Sigmoid colon (tissue), 7 donors: Measurements from ENCODE around the gene CYP39A1. TPM values are rescaled to one million over a fixed set of nuclear protein-coding genes. Genes with fewer than 3 reads are reported as not detected.

Experiments
- DNase-seq: peaks from one replicate; pipeline ENCODE4 v3.0.0-alpha.2; 2019
- H3K27ac ChIP-seq, 4 donors: fragments of 200-600 bp; sonication (generic); one replicate each; pipeline ENCODE4 v1.5.1; 2016 to 2019; ENCODE audit warnings: mild to moderate bottlenecking in 1 of 4
- H3K27me3 ChIP-seq, 3 donors: fragments of 200-600 bp; sonication (generic); one replicate each; pipeline ENCODE4 v1.5.1; 2019; ENCODE audit warnings: mild to moderate bottlenecking in 1 of 3
- H3K36me3 ChIP-seq, 4 donors: fragments of 200-600 bp; sonication (generic); one replicate each; pipeline ENCODE4 v1.5.1; 2016 to 2019
- H3K4me1 ChIP-seq, 4 donors: fragments of 200-600 bp; sonication (generic); one replicate each; pipeline ENCODE4 v1.5.1; 2017 to 2019
- H3K4me3 ChIP-seq, 4 donors: fragments of 200-600 bp; sonication (generic); one replicate each; pipeline ENCODE4 v1.5.1; 2017 to 2019; ENCODE audit warnings: mild to moderate bottlenecking in 2 of 4, moderate library complexity in 1 of 4
- H3K9me3 ChIP-seq, 4 donors: fragments of 200-600 bp in 3 of 4; sonication (generic) in 3 of 4; one replicate each; pipeline versions ENCODE4 v1.5.1 to v1.6.1; 2013 to 2019
- CTCF ChIP-seq, 4 experiments: fragments of 450-650 bp in 3 of 4; fragments of 200-600 bp in 1 of 4; IDR thresholded peaks; one replicate each; pipeline ENCODE4 v1.5.1; 2016 to 2019; ENCODE audit warnings: antibody characterized with exemption in 4 of 4, mild to moderate bottlenecking in 3 of 4, moderate library complexity in 2 of 4
- EP300 ChIP-seq, 4 donors: sonication (generic); formaldehyde crosslinking; IDR thresholded peaks; one replicate each; pipeline ENCODE4 v1.6.1; 2017; ENCODE audit warnings: antibody characterized with exemption in 4 of 4
- POLR2A ChIP-seq, 2 donors: fragments of 450-650 bp; IDR thresholded peaks; one replicate each; pipeline ENCODE4 v1.6.1; 2016; ENCODE audit warnings: antibody characterized with exemption in 2 of 2, mild to moderate bottlenecking in 2 of 2, moderate library complexity in 2 of 2
- POLR2AphosphoS5 ChIP-seq, 4 donors: sonication (generic); formaldehyde crosslinking; IDR thresholded peaks; one replicate each; pipeline ENCODE4 v1.6.1; 2017; ENCODE audit warnings: antibody characterized with exemption in 4 of 4
- WGBS, 2 donors: extraction: QIAGEN DNeasy Blood & Tissue Kit; methylation state at CpG; one replicate each; pipeline ENCODE4 v1.1.7; 2013; 5-methylcytosine and 5-hydroxymethylcytosine counted together
- intact Hi-C: fragments of 100-400 bp; cut with DNase I; formaldehyde crosslinking; loops from one replicate; pipeline ENCODE4 v1.15.1; 2023
- polyA plus RNA-seq, 3 donors: library from polyadenylated mRNA; stranded (reverse); fragments of 200-250 nt; gene quantifications; one replicate each; pipeline ENCODE4 v1.2.3, GENCODE V29; 2013
- total RNA-seq, 4 donors: library from RNA; depleted of rRNA; stranded (reverse); fragments of >200 nt; gene quantifications; one replicate each; pipeline ENCODE4 v1.1.0, GENCODE V29; 2016
- donor health status: healthy with polysubstance abuse.
- donor health status: Bipolar disorder and iron deficiency.
- donor health status: healthy.

The CYP39A1 gene
- total and polyA plus RNA-seq, 7 donors = 1.6 to 7.7 (median 3.0) TPM

DNA sequence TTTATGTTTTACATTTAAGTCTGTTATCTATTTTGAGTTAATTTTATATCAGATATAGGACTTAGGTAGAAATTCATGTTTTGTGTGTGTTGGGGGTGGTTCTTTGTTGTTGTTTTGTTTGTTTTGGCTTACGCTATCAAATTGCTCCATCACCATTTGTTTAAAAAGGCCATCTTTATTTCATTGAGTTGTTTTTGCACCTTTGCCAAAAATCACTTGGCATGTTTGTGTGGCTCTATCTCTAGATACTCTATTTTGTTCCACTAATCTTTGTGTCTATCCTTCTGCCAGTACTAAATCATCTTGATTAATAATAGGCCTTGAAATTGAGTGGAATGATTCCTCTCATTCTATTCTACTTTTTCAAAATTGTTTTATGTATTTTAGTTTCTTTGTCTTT, 7.4 kb downstream of the CYP39A1 start:
- WGBS, 2 donors = 94 to 98% methylated on average over 1 of the region's 1 CpG
- no peak for TF ChIP-seq POLR2AphosphoS5 (IDR thresholded peaks at IDR 0.05)
- TF ChIP-seq POLR2A (IDR thresholded peaks at IDR 0.05) = no peak
- TF ChIP-seq CTCF (IDR thresholded peaks at IDR 0.05) = no peak
- no peak for TF ChIP-seq EP300 (IDR thresholded peaks at IDR 0.05)
- DNase-seq = no peak
- Histone ChIP-seq H3K27me3 (no peaks in the 10 kb centered on the region), H3K4me3 (no peak overlapping the region), H3K4me1 (no peaks in the 10 kb centered on the region), H3K27ac (no peak overlapping the region), H3K36me3 (no peaks in the 10 kb centered on the region), H3K9me3 (no peaks in the 10 kb centered on the region)
- intact Hi-C loops = no loop called here

DNA sequence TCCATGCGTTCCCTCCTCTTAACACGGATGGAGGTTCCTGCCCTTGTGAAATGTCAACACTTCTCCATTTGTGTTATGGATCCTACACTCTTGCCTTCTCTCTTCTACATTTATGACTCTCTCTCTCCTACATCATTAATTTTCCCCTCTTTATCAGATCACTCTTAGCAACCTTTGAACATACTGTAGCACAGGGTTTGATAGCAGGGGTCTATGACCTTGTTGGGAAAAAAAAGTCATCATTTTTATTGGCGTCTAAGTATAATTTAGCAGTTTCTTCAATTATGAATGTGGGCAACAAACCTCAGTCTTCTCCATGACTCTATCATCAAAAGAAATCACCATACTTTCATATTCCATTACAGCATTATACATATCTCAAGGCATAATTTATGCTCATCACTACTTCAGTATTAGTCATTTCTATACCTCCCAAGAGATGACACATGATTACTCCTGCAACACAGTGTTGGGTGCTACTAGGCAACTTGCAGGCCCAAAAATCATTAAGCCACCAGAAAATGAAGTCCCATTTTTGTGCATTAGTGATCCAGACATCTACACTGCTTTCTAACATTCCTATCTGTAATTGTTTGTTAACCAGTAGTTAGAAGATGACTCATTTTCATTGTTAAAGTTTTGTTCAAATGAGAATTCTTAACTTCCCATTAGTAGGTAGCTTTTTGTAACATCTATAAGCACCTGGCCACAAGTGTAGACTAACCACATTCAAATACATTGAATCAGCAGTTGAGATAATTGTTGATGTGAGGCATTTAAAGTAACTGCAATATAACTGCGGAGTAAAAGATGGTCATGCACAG, 9.5 kb downstream of the CYP39A1 start:
- H3K36me3 ChIP-seq = no peaks in the 10 kb centered on the region
- H3K4me1 ChIP-seq = no peaks in the 10 kb centered on the region
- no peaks in the 10 kb centered on the region for H3K27me3 ChIP-seq
- 89 to 92% methylated on average over 4 of the region's 4 CpGs for WGBS, 2 donors
- H3K9me3 ChIP-seq = no peaks in the 10 kb centered on the region
- intact Hi-C loops = no loop called here
- DNase-seq = no peak
- no peak overlapping the region for H3K4me3 ChIP-seq
- no peak overlapping the region for H3K27ac ChIP-seq
- TF ChIP-seq POLR2A (IDR thresholded peaks at IDR 0.05) (no peak), CTCF (IDR thresholded peaks at IDR 0.05) (no peak), POLR2AphosphoS5 (IDR thresholded peaks at IDR 0.05) (no peak), EP300 (IDR thresholded peaks at IDR 0.05) (no peak)

DNA sequence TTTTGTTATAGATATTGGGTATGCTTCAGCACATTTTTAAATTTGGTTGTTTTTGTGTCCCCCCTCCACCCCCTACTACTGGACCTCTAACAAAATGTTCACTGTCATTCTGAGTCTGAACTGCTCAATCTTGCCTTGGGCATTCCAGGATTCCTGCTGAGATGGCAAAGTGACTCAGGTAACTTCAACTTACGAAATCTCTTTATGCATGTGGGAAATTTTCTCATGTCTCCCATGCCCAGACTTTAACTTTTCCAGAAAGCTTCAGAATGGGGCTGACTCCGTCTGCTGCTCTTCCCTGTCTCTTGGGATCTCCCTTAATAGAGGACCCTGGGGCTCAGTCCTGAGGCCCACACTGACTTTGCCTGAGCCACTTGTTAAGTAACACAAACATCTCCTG, 14.0 kb downstream of the CYP39A1 start:
- no peak for DNase-seq
- intact Hi-C loops = no loop called here
- Histone ChIP-seq H3K27me3 (no peaks in the 10 kb centered on the region), H3K27ac (no peak overlapping the region), H3K4me1 (no peaks in the 10 kb centered on the region), H3K4me3 (no peak overlapping the region), H3K36me3 (no peaks in the 10 kb centered on the region), H3K9me3 (no peaks in the 10 kb centered on the region)
- no peak for TF ChIP-seq EP300 (IDR thresholded peaks at IDR 0.05)
- TF ChIP-seq CTCF (IDR thresholded peaks at IDR 0.05) = no peak
- no peak for TF ChIP-seq POLR2AphosphoS5 (IDR thresholded peaks at IDR 0.05)
- TF ChIP-seq POLR2A (IDR thresholded peaks at IDR 0.05) = no peak
- WGBS, 2 donors = 87 to 90% methylated on average over 2 of the region's 2 CpGs

DNA sequence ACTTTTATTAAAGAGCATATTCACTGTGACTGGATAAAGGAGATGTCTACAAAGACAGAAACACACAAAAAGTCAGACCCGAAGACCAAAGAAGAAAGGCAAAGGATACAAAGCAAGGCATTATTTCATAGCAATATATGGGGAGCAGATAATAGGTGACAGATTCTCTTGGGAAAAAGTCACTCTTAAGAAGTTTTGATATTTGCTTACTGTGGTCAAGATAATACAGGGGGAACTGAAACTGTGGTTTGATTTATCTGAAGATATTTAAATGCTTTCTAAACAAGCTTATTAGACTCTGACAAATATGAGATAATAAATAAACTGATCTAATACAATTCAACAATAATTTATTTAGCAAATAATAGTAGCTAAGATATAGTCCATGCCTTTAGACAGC, 14.7 kb downstream of the CYP39A1 start:
- Histone ChIP-seq H3K27ac (no peak overlapping the region), H3K36me3 (no peaks in the 10 kb centered on the region), H3K4me1 (no peaks in the 10 kb centered on the region), H3K4me3 (no peak overlapping the region), H3K9me3 (no peaks in the 10 kb centered on the region), H3K27me3 (no peaks in the 10 kb centered on the region)
- no peak for DNase-seq
- TF ChIP-seq POLR2A (IDR thresholded peaks at IDR 0.05) (no peak), POLR2AphosphoS5 (IDR thresholded peaks at IDR 0.05) (no peak), CTCF (IDR thresholded peaks at IDR 0.05) (no peak), EP300 (IDR thresholded peaks at IDR 0.05) (no peak)
- WGBS, 2 donors = 75 to 96% methylated on average over 1 of the region's 1 CpG
- intact Hi-C loops = no loop called here

DNA sequence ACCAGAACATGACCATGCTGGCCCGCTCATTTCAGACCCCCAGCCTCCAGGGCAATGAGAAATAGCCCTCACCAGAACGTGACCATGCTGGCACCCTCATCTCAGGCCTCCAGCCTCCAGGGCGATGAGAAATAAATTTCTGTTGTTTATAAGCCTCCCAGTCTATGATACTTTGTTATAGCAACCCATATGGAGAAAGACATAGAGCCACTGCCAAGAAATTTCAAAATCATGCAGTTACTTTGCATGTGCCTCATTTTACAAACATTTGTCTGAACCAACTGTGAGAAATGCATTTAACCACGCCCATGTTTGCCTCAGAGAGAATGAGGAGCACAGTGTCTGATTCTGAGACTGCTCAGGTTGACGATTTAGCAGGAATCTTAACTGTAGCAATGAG, 15.5 kb downstream of the CYP39A1 start:
- Histone ChIP-seq H3K4me3 (no peak overlapping the region), H3K4me1 (no peaks in the 10 kb centered on the region), H3K27ac (peak overlapping the region in 1 of 4 donors; percentile 57), H3K27me3 (no peaks in the 10 kb centered on the region), H3K36me3 (no peaks in the 10 kb centered on the region), H3K9me3 (no peaks in the 10 kb centered on the region)
- DNase-seq = no peak
- 67 to 71% methylated on average over 5 of the region's 5 CpGs for WGBS, 2 donors
- TF ChIP-seq CTCF (IDR thresholded peaks at IDR 0.05) (no peak), EP300 (IDR thresholded peaks at IDR 0.05) (no peak), POLR2AphosphoS5 (IDR thresholded peaks at IDR 0.05) (no peak), POLR2A (IDR thresholded peaks at IDR 0.05) (no peak)
- intact Hi-C loops = no loop called here
